ENCODE results near the gene SLCO4A1. TPM values are rescaled to one million over a fixed set of nuclear protein-coding genes. Genes with fewer than 3 reads are reported as not detected.

Gene SLCO4A1
- total RNA-seq: 1.4 TPM
- polyA plus RNA-seq: 24.8 TPM

GRCh38 chr20:62642051-62642665, at the start of gene SLCO4A1:
SLCO4A1 (plus strand) TSS chr20:62642503; CDS start chr20:62656455, 13,952 bp downstream.
- H3K27ac ChIP-seq (ENCODE audit: low read depth): peak within 1 kb of the TSS; percentile 30
- WGBS: under 1% methylated on average over 82 of the region's 82 CpGs
- H3K4me1 ChIP-seq (ENCODE audit: insufficient read depth): peaks cover 5% of the 10 kb centered on the region
- peak within 1 kb of the TSS; percentile 50 for H3K4me3 ChIP-seq (ENCODE audit: low read depth, low read length)
- no peaks in the 10 kb centered on the region for H3K36me3 ChIP-seq (ENCODE audit: insufficient read depth)
- DNase-seq (ENCODE audit: extremely low spot score): no peak

- no peaks in the 10 kb centered on the region for H3K36me3 ChIP-seq (ENCODE audit: insufficient read depth)
Measured at GRCh38 chr20:62592506-62593177, 49.7 kb upstream of the SLCO4A1 start.

GRCh38 chr20:62593616-62594015, 48.7 kb upstream of the SLCO4A1 start:
- Histone ChIP-seq H3K4me3 (ENCODE audit: low read depth, low read length) (no peak overlapping the region), H3K36me3 (ENCODE audit: insufficient read depth) (no peaks in the 10 kb centered on the region), H3K27ac (ENCODE audit: low read depth) (no peak overlapping the region), H3K4me1 (ENCODE audit: insufficient read depth) (no peaks in the 10 kb centered on the region)
- WGBS: 63% methylated on average over 3 of the region's 3 CpGs
- no peak for DNase-seq (ENCODE audit: extremely low spot score)

More at GRCh38 chr20:62592506-62593177, 49.7 kb upstream of the SLCO4A1 start:
- DNase-seq (ENCODE audit: extremely low spot score): no peak
- H3K4me3 ChIP-seq (ENCODE audit: low read depth, low read length): no peak overlapping the region
- no peaks in the 10 kb centered on the region for H3K4me1 ChIP-seq (ENCODE audit: insufficient read depth)
- no peak overlapping the region for H3K27ac ChIP-seq (ENCODE audit: low read depth)
- WGBS: 77% methylated on average over 11 of the region's 11 CpGs

- DNase-seq (ENCODE audit: extremely low spot score): no peak
- Histone ChIP-seq H3K27ac (ENCODE audit: low read depth) (no peak overlapping the region), H3K4me1 (ENCODE audit: insufficient read depth) (no peaks in the 10 kb centered on the region), H3K4me3 (ENCODE audit: low read depth, low read length) (no peak overlapping the region), H3K36me3 (ENCODE audit: insufficient read depth) (no peaks in the 10 kb centered on the region)
- 62% methylated on average over 4 of the region's 4 CpGs for WGBS
Measured at GRCh38 chr20:62595069-62595468, 47.2 kb upstream of the SLCO4A1 start.

- no peak for DNase-seq (ENCODE audit: extremely low spot score)
- Histone ChIP-seq H3K4me1 (ENCODE audit: insufficient read depth) (no peaks in the 10 kb centered on the region), H3K27ac (ENCODE audit: low read depth) (no peak overlapping the region), H3K4me3 (ENCODE audit: low read depth, low read length) (no peak overlapping the region), H3K36me3 (ENCODE audit: insufficient read depth) (no peaks in the 10 kb centered on the region)
- WGBS: 20% methylated on average over 15 of the region's 15 CpGs
Measured at GRCh38 chr20:62595491-62595890, 46.8 kb upstream of the SLCO4A1 start.

- DNase-seq (ENCODE audit: extremely low spot score): no peak
- 68% methylated on average over 18 of the region's 18 CpGs for WGBS
- no peak overlapping the region for H3K4me3 ChIP-seq (ENCODE audit: low read depth, low read length)
- H3K27ac ChIP-seq (ENCODE audit: low read depth): no peak overlapping the region
- H3K36me3 ChIP-seq (ENCODE audit: insufficient read depth): no peaks in the 10 kb centered on the region
- no peaks in the 10 kb centered on the region for H3K4me1 ChIP-seq (ENCODE audit: insufficient read depth)
Measured at GRCh38 chr20:62596486-62596885, 45.8 kb upstream of the SLCO4A1 start.

GRCh38 chr20:62596921-62597320, 45.4 kb upstream of the SLCO4A1 start:
- Histone ChIP-seq H3K27ac (ENCODE audit: low read depth) (no peak overlapping the region), H3K4me3 (ENCODE audit: low read depth, low read length) (no peak overlapping the region), H3K36me3 (ENCODE audit: insufficient read depth) (no peaks in the 10 kb centered on the region), H3K4me1 (ENCODE audit: insufficient read depth) (no peaks in the 10 kb centered on the region)
- no peak for DNase-seq (ENCODE audit: extremely low spot score)
- WGBS: 81% methylated on average over 10 of the region's 10 CpGs

GRCh38 chr20:62597416-62598115, 44.7 kb upstream of the SLCO4A1 start:
- WGBS: 80% methylated on average over 15 of the region's 15 CpGs

GRCh38 chr20:62598761-62599194, 43.5 kb upstream of the SLCO4A1 start:
- Histone ChIP-seq H3K4me3 (ENCODE audit: low read depth, low read length) (no peak overlapping the region), H3K36me3 (ENCODE audit: insufficient read depth) (no peaks in the 10 kb centered on the region), H3K4me1 (ENCODE audit: insufficient read depth) (no peaks in the 10 kb centered on the region), H3K27ac (ENCODE audit: low read depth) (no peak overlapping the region)
- WGBS: 85% methylated on average over 13 of the region's 13 CpGs
- DNase-seq (ENCODE audit: extremely low spot score): no peak

More at GRCh38 chr20:62597416-62598115, 44.7 kb upstream of the SLCO4A1 start:
- Histone ChIP-seq H3K4me3 (ENCODE audit: low read depth, low read length) (no peak overlapping the region), H3K36me3 (ENCODE audit: insufficient read depth) (no peaks in the 10 kb centered on the region), H3K27ac (ENCODE audit: low read depth) (no peak overlapping the region), H3K4me1 (ENCODE audit: insufficient read depth) (no peaks in the 10 kb centered on the region)
- DNase-seq (ENCODE audit: extremely low spot score): no peak

- WGBS: 86% methylated on average over 34 of the region's 34 CpGs
- Histone ChIP-seq H3K4me1 (ENCODE audit: insufficient read depth) (no peaks in the 10 kb centered on the region), H3K27ac (ENCODE audit: low read depth) (no peak overlapping the region), H3K36me3 (ENCODE audit: insufficient read depth) (no peaks in the 10 kb centered on the region), H3K4me3 (ENCODE audit: low read depth, low read length) (no peak overlapping the region)
- DNase-seq (ENCODE audit: extremely low spot score): no peak
Measured at GRCh38 chr20:62599216-62600110, 42.8 kb upstream of the SLCO4A1 start.

- Histone ChIP-seq H3K4me1 (ENCODE audit: insufficient read depth) (no peaks in the 10 kb centered on the region), H3K36me3 (ENCODE audit: insufficient read depth) (no peaks in the 10 kb centered on the region), H3K27ac (ENCODE audit: low read depth) (no peak overlapping the region), H3K4me3 (ENCODE audit: low read depth, low read length) (no peak overlapping the region)
- no peak for DNase-seq (ENCODE audit: extremely low spot score)
- WGBS: 71% methylated on average over 6 of the region's 6 CpGs
Measured at GRCh38 chr20:62601172-62601571, 41.1 kb upstream of the SLCO4A1 start.

GRCh38 chr20:62601714-62602113, 40.6 kb upstream of the SLCO4A1 start:
- Histone ChIP-seq H3K4me1 (ENCODE audit: insufficient read depth) (no peaks in the 10 kb centered on the region), H3K36me3 (ENCODE audit: insufficient read depth) (no peaks in the 10 kb centered on the region), H3K27ac (ENCODE audit: low read depth) (no peak overlapping the region), H3K4me3 (ENCODE audit: low read depth, low read length) (no peak overlapping the region)
- DNase-seq (ENCODE audit: extremely low spot score): no peak
- WGBS: 37% methylated on average over 3 of the region's 3 CpGs

- no peaks in the 10 kb centered on the region for H3K36me3 ChIP-seq (ENCODE audit: insufficient read depth)
- H3K27ac ChIP-seq (ENCODE audit: low read depth): no peak overlapping the region
- 62% methylated on average over 10 of the region's 10 CpGs for WGBS
- no peak for DNase-seq (ENCODE audit: extremely low spot score)
- no peaks in the 10 kb centered on the region for H3K4me1 ChIP-seq (ENCODE audit: insufficient read depth)
- no peak overlapping the region for H3K4me3 ChIP-seq (ENCODE audit: low read depth, low read length)
Measured at GRCh38 chr20:62602550-62602949, 39.8 kb upstream of the SLCO4A1 start.

All from urinary bladder (tissue), 4 donors.